ENCODE results near the gene DHX8. TPM values are rescaled to one million over a fixed set of nuclear protein-coding genes. Genes with fewer than 3 reads are reported as not detected.

DHX8 gene
- total and polyA plus RNA-seq, 2 of the 4 experiments (the other 2 are of a cell fraction): 21.8 to 50.0 TPM

GRCh38 chr17:43479948-43480347 lies 3.8 kb upstream of the DHX8 start:
- no peak overlapping the region for H2AK9ac ChIP-seq (replicated peaks; ENCODE audit: low read depth, low read length, poor library complexity)
- dilution Hi-C loops (cut with HindIII; ENCODE audit: low sequenced_read_pairs, unreplicated experiment): no loop called here
- H3K9me3 ChIP-seq (ENCODE audit: control insufficient read depth, insufficient read depth, low read length): no peaks in the 10 kb centered on the region
- no peak overlapping the region for H3K27ac ChIP-seq (ENCODE audit: insufficient read depth, low read length)
- intact Hi-C loops (cut with micrococcal nuclease): loop anchor here (5.0 kb wide), 1 partner anchor 53 kb away; no protein-coding TSS in a partner anchor
- no TSS peak for BruUV-seq (replicated peaks)
- H3K4ac ChIP-seq (ENCODE audit: low read depth, low read length): no peak overlapping the region
- H3K79me1 ChIP-seq (ENCODE audit: low read depth in 1 of 2, low read length in 2 of 2): peaks cover 2 to 11% of the 10 kb centered on the region in 2 experiments; a peak in 2 of 4 replicates
- H3K27me3 ChIP-seq (ENCODE audit: control insufficient read depth, insufficient read depth, low read length): no peaks in the 10 kb centered on the region
- H2BK5ac ChIP-seq (ENCODE audit: low read depth, low read length, poor library complexity, severe bottlenecking): no peak overlapping the region
- WGBS, 2 experiments (ENCODE audit: extremely low coverage in 2 of 2, insufficient read length in 1 of 2): no CpG with 5 or more reads among the region's 3 CpGs
- H3K14ac ChIP-seq (replicated peaks; ENCODE audit: low read depth, low read length): no peak overlapping the region
- peaks cover 3% of the 10 kb centered on the region; the same call in 1 of the 2 replicates for H3K9me1 ChIP-seq (ENCODE audit: insufficient read depth, low read length)
- ATAC-seq (ENCODE audit: low read depth): no peak
- H3K9ac ChIP-seq (ENCODE audit: low read depth, low read length): no peak overlapping the region
- no peak overlapping the region for H2AK5ac ChIP-seq (ENCODE audit: low read depth, low read length)
- no peak overlapping the region for H3K23ac ChIP-seq (ENCODE audit: low read depth, low read length)
- no peaks in the 10 kb centered on the region for H3K36me3 ChIP-seq (ENCODE audit: control insufficient read depth, insufficient read depth, low read length)
- H3K4me2 ChIP-seq (ENCODE audit: low read depth, low read length): no peak overlapping the region
- no peak overlapping the region for H4K91ac ChIP-seq (ENCODE audit: insufficient read depth, low read depth, low read length)
- in situ Hi-C loops (cut with MboI; ENCODE audit: low sequenced_read_pairs): loop anchor here (5.0 to 25.0 kb wide), 2 partner anchors 93 to 293 kb away; no protein-coding TSS in a partner anchor
- 0 out of 2 replicates have a peak, but pooled peaks cover 2% of the 10 kb centered on the region for H4K20me1 ChIP-seq (ENCODE audit: insufficient read depth, low read length)
- H2BK15ac ChIP-seq (ENCODE audit: low read depth, low read length): no peak overlapping the region
- no peak overlapping the region for H4K5ac ChIP-seq (ENCODE audit: low read depth, low read length)
- H3K18ac ChIP-seq (ENCODE audit: low read depth, low read length): no peak overlapping the region
- ChIA-PET POLR2A (ENCODE audit: unreplicated experiment) (interaction anchor here (0.6 kb wide), 1 partner anchor 12 kb away, joined by 5 read pairs; no protein-coding TSS in a partner anchor), CTCF (no interaction called here)
- no peak overlapping the region for H4K8ac ChIP-seq (ENCODE audit: low read depth in 2 of 2, low read length in 2 of 2)
- H3K4me1 ChIP-seq (ENCODE audit: control insufficient read depth, insufficient read depth, low read length): peaks cover 6% of the 10 kb centered on the region
- TF ChIP-seq SMC3 (IDR thresholded peaks at IDR 0.05; ENCODE audit: low read depth, low read length): no peak
- no peak for TF ChIP-seq CEBPB (IDR thresholded peaks at IDR 0.05; ENCODE audit: low read depth, low read length)
- no peak for TF ChIP-seq RAD21 (IDR thresholded peaks at IDR 0.05; ENCODE audit: low read length)
- no peak for TF ChIP-seq FOS (IDR thresholded peaks at IDR 0.05; ENCODE audit: low read depth, low read length)
- no peak for TF ChIP-seq MAFK (IDR thresholded peaks at IDR 0.05; ENCODE audit: low read depth, low read length)
- TF ChIP-seq CTCF (conservative IDR thresholded peaks at IDR 0.05; ENCODE audit: low read depth, low read length): no peak
- no peak for TF ChIP-seq USF2 (IDR thresholded peaks at IDR 0.05; ENCODE audit: low read depth, low read length)
- no peak for TF ChIP-seq CHD1 (IDR thresholded peaks at IDR 0.05; ENCODE audit: low read depth, low read length)
- no peak for TF ChIP-seq MAZ (IDR thresholded peaks at IDR 0.05; ENCODE audit: borderline replicate concordance, low read depth, low read length)
- TF ChIP-seq RFX5 (IDR thresholded peaks at IDR 0.05; ENCODE audit: low read depth, low read length): no peak
- no peak for TF ChIP-seq POLR2A (IDR thresholded peaks at IDR 0.05; ENCODE audit: low read depth, low read length)
- TF ChIP-seq RCOR1 (IDR thresholded peaks at IDR 0.05; ENCODE audit: insufficient replicate concordance, low read length): no peak
- no peak for TF ChIP-seq BHLHE40 (IDR thresholded peaks at IDR 0.05; ENCODE audit: low read depth, low read length)
- no peak for TF ChIP-seq ELK1 (IDR thresholded peaks at IDR 0.05; ENCODE audit: borderline replicate concordance, low read depth, low read length)
- TF ChIP-seq NFE2L2 (IDR thresholded peaks at IDR 0.05; ENCODE audit: low read depth, low read length): no peak
- TF ChIP-seq MXI1 (IDR thresholded peaks at IDR 0.05; ENCODE audit: borderline replicate concordance, low read depth, low read length): no peak
- no peak overlapping the region for H3K56ac ChIP-seq (ENCODE audit: extremely low read depth, insufficient read depth, low read length)
- H2BK20ac ChIP-seq (ENCODE audit: low read depth, low read length): no peak overlapping the region
- no peak overlapping the region for H3K4me3 ChIP-seq (ENCODE audit: insufficient read depth, low read depth, low read length)
- no peak for DNase-seq
- no peak overlapping the region for H2BK120ac ChIP-seq (ENCODE audit: low read depth, low read length)
- no peak overlapping the region for H2AFZ ChIP-seq (replicated peaks; ENCODE audit: low read length, poor library complexity)
